DND-41 (cell line): Measurements from ENCODE around the gene WDR12.

Experiments used
- ATAC-seq: fragments of 200-7000 bp; cut with Tn5 transposase; 3 replicates; pipeline ENCODE4 v1.9.1; 2021; ENCODE audit warnings: low read depth; ENCODE audit not compliant: insufficient read depth
- DNase-seq: peaks from one replicate; pipeline ENCODE4 v3.0.0-alpha.2; 2020
- H2AFZ ChIP-seq: 2 replicates; pipeline ENCODE4 v1.6.0; 2012; ENCODE audit warnings: low read depth, low read length
- H3K27ac ChIP-seq: 2 replicates; pipeline ENCODE4 v1.5.1; 2012; ENCODE audit warnings: low read length, inconsistent platforms
- H3K27me3 ChIP-seq: fragments of 200-600 bp; sonication (generic); 2 replicates; pipeline ENCODE4 v1.6.0; 2012; ENCODE audit warnings: low read length, mild to moderate bottlenecking, inconsistent platforms; ENCODE audit not compliant: insufficient read depth, poor library complexity
- H3K36me3 ChIP-seq: 2 replicates; pipeline ENCODE4 v1.5.1; 2012; ENCODE audit warnings: low read length, inconsistent platforms; ENCODE audit not compliant: insufficient read depth
- H3K4me1 ChIP-seq: 2 replicates; pipeline ENCODE4 v1.5.1; 2012; ENCODE audit warnings: mild to moderate bottlenecking, low read length; ENCODE audit not compliant: insufficient read depth
- H3K4me2 ChIP-seq: 2 replicates; pipeline ENCODE4 v1.6.0; 2012; ENCODE audit warnings: mild to moderate bottlenecking, moderate library complexity, low read length, inconsistent platforms; ENCODE audit not compliant: insufficient read depth
- H3K4me3 ChIP-seq, 2 experiments: fragments of 200-600 bp in 1 of 2; shearing (Covaris generic) in 1 of 2; 2 replicates each; pipeline ENCODE4 v1.5.1; 2012 to 2016; ENCODE audit warnings: inconsistent platforms in 2 of 2, low read length in 2 of 2, mild to moderate bottlenecking in 2 of 2, low read depth in 1 of 2, moderate library complexity in 1 of 2
- H3K79me2 ChIP-seq: 2 replicates; pipeline ENCODE4 v1.6.0; 2012; ENCODE audit warnings: low read length, inconsistent platforms; ENCODE audit not compliant: insufficient read depth
- H3K9ac ChIP-seq: 2 replicates; pipeline ENCODE4 v1.6.0; 2012; ENCODE audit warnings: low read depth, mild to moderate bottlenecking, inconsistent platforms, low read length, moderate library complexity
- H3K9me3 ChIP-seq: 2 replicates; pipeline ENCODE4 v1.5.1; 2012; ENCODE audit warnings: low read length, moderate library complexity, mild to moderate bottlenecking, inconsistent platforms; ENCODE audit not compliant: insufficient read depth, severe bottlenecking
- H4K20me1 ChIP-seq: 2 replicates; pipeline ENCODE4 v1.6.0; 2012; ENCODE audit warnings: low read length; ENCODE audit not compliant: insufficient read depth
- CTCF ChIP-seq: IDR thresholded peaks from 2 replicates; pipeline ENCODE4 v1.5.1; 2012; ENCODE audit warnings: borderline replicate concordance, low read length, moderate library complexity, mild to moderate bottlenecking; ENCODE audit not compliant: poor library complexity, severe bottlenecking; ENCODE audit errors: extremely low read depth
- EZH2 ChIP-seq: IDR thresholded peaks from 3 replicates; pipeline ENCODE4 v1.6.1; 2012; ENCODE audit warnings: borderline replicate concordance, low read depth, mild to moderate bottlenecking, moderate library complexity, low read length, inconsistent platforms; ENCODE audit not compliant: severe bottlenecking

WDR12 gene

GRCh38 chr2:202938960-202939359 lies 27.5 kb upstream of the WDR12 start:
- Histone ChIP-seq H3K4me3 (no peak overlapping the region), H3K36me3 (peaks cover 11% of the 10 kb centered on the region; the same call in 1 of the 2 replicates), H3K4me2 (no peak overlapping the region), H2AFZ (no peak overlapping the region), H3K9me3 (no peaks in the 10 kb centered on the region), H4K20me1 (no peaks in the 10 kb centered on the region), H3K27me3 (no peaks in the 10 kb centered on the region), H3K27ac (no peak overlapping the region), H3K9ac (no peak overlapping the region), H3K4me1 (no peaks in the 10 kb centered on the region), H3K79me2 (no peaks in the 10 kb centered on the region)
- ATAC-seq: no peak
- no peak for DNase-seq
- TF ChIP-seq CTCF (no peak), EZH2 (no peak)

- no peaks in the 10 kb centered on the region for H3K4me1 ChIP-seq
- ATAC-seq (no peak), DNase-seq (no peak)
- no peaks in the 10 kb centered on the region for H3K27me3 ChIP-seq
- H3K9ac ChIP-seq: no peak overlapping the region
- TF ChIP-seq EZH2: no peak
- TF ChIP-seq CTCF: no peak
- no peak overlapping the region for H3K4me2 ChIP-seq
- H3K9me3 ChIP-seq: no peaks in the 10 kb centered on the region
- no peaks in the 10 kb centered on the region for H4K20me1 ChIP-seq
- no peak overlapping the region for H3K27ac ChIP-seq
- no peak overlapping the region for H2AFZ ChIP-seq
- peaks cover 8% of the 10 kb centered on the region; the same call in 1 of the 2 replicates for H3K36me3 ChIP-seq
- H3K79me2 ChIP-seq: no peaks in the 10 kb centered on the region
- no peak overlapping the region for H3K4me3 ChIP-seq
Observed at GRCh38 chr2:202934456-202934855, 23.0 kb upstream of the WDR12 start.

GRCh38 chr2:202933958-202934357 lies 22.5 kb upstream of the WDR12 start:
- Histone ChIP-seq H3K9me3 (no peaks in the 10 kb centered on the region), H3K79me2 (no peaks in the 10 kb centered on the region), H3K4me2 (no peak overlapping the region), H3K4me1 (no peaks in the 10 kb centered on the region), H3K9ac (no peak overlapping the region), H2AFZ (no peak overlapping the region), H4K20me1 (no peaks in the 10 kb centered on the region), H3K27ac (no peak overlapping the region), H3K27me3 (no peaks in the 10 kb centered on the region), H3K36me3 (peaks cover 7% of the 10 kb centered on the region; the same call in 1 of the 2 replicates), H3K4me3 (no peak overlapping the region)
- no peak for ATAC-seq
- DNase-seq: no peak
- TF ChIP-seq EZH2 (no peak), CTCF (no peak)

GRCh38 chr2:202933139-202933510 lies 21.7 kb upstream of the WDR12 start:
- no peaks in the 10 kb centered on the region for H4K20me1 ChIP-seq
- DNase-seq: no peak
- H3K9ac ChIP-seq: no peak overlapping the region
- peaks cover 3% of the 10 kb centered on the region; the same call in 1 of the 2 replicates for H3K36me3 ChIP-seq
- H3K4me3 ChIP-seq: no peak overlapping the region
- no peak for TF ChIP-seq EZH2
- TF ChIP-seq CTCF: no peak
- no peak for ATAC-seq
- no peaks in the 10 kb centered on the region for H3K79me2 ChIP-seq
- no peak overlapping the region for H3K4me2 ChIP-seq
- H2AFZ ChIP-seq: no peak overlapping the region
- H3K27ac ChIP-seq: no peak overlapping the region
- H3K9me3 ChIP-seq: no peaks in the 10 kb centered on the region
- no peaks in the 10 kb centered on the region for H3K4me1 ChIP-seq
- no peaks in the 10 kb centered on the region for H3K27me3 ChIP-seq
